WTC11 (cell line): ENCODE data around the gene ECM2. TPM values are rescaled to one million over a fixed set of nuclear protein-coding genes. Genes with fewer than 3 reads are reported as not detected.

ENCODE experiments used
- ATAC-seq: fragments of 200-7000 bp; cut with Tn5 transposase; 2 replicates; pipeline ENCODE4 v1.10.0; 2021; ENCODE audit warnings: mild to moderate bottlenecking, moderate library complexity
- CTCF ChIA-PET: fragments of 300-600 bp; sonication (Branson Sonifier 250); formaldehyde crosslinking; loops from one replicate; lab custom pipeline; 2021; ENCODE audit warnings: antibody characterized with exemption; lab: Charles Lee
- POLR2A ChIA-PET: fragments of 350-600 bp; sonication (Branson Sonifier 250); formaldehyde crosslinking; loops from one replicate; lab custom pipeline; 2021; ENCODE audit warnings: antibody characterized with exemption; lab: Charles Lee
- DNase-seq: peaks from one replicate; pipeline ENCODE4 v3.0.0; 2021; ENCODE audit warnings: low spot score
- H3K27ac Mint-ChIP-seq: 2 replicates; pipeline ENCODE4 v1.8.0; 2021; ENCODE audit warnings: mixed read lengths
- H3K27me3 Mint-ChIP-seq: 2 replicates; pipeline ENCODE4 v1.8.0; 2021; ENCODE audit warnings: low read depth, mild to moderate bottlenecking, moderate library complexity, mixed read lengths
- H3K36me3 Mint-ChIP-seq: 2 replicates; pipeline ENCODE4 v1.8.0; 2021; ENCODE audit warnings: mixed read lengths
- H3K4me1 Mint-ChIP-seq: 2 replicates; pipeline ENCODE4 v1.8.0; 2022; ENCODE audit warnings: mixed read lengths
- H3K4me3 Mint-ChIP-seq: 2 replicates; pipeline ENCODE4 v1.8.0; 2021; ENCODE audit warnings: mild to moderate bottlenecking, moderate library complexity, mixed read lengths
- H3K9me3 Mint-ChIP-seq: 2 replicates; pipeline ENCODE4 v1.8.0; 2021; ENCODE audit warnings: mixed read lengths
- AFF4 ChIP-seq: sonication (generic); formaldehyde crosslinking; IDR thresholded peaks from 2 replicates; pipeline ENCODE4 v1.8.1; 2023; ENCODE audit warnings: mild to moderate bottlenecking, missing genetic modification reagents, borderline replicate concordance
- EMX1 ChIP-seq: fragments of 250-450 bp; sonication (Bioruptor Pico); IDR thresholded peaks from 2 replicates; pipeline ENCODE4 v1.8.0; 2021; ENCODE audit warnings: mild to moderate bottlenecking
- FOXK1 ChIP-seq: sonication (generic); formaldehyde crosslinking; IDR thresholded peaks from 2 replicates; pipeline ENCODE4 v1.8.0; 2022; ENCODE audit warnings: mild to moderate bottlenecking, moderate library complexity, missing genetic modification reagents
- GRHL2 ChIP-seq: fragments of 250-450 bp; sonication (Bioruptor Pico); IDR thresholded peaks from 2 replicates; pipeline ENCODE4 v1.8.0; 2022; ENCODE audit warnings: mild to moderate bottlenecking, moderate library complexity; ENCODE audit not compliant: insufficient replicate concordance, severe bottlenecking
- GTF2I ChIP-seq: fragments of 250-450 bp; sonication (Bioruptor Pico); conservative IDR thresholded peaks from 2 replicates; pipeline ENCODE4 v1.4.0; 2021; ENCODE audit warnings: mild to moderate bottlenecking
- HMGXB4 ChIP-seq: sonication (generic); formaldehyde crosslinking; IDR thresholded peaks from 2 replicates; pipeline ENCODE4 v1.8.1; 2023; ENCODE audit warnings: mild to moderate bottlenecking, moderate library complexity, missing genetic modification reagents
- IRF2 ChIP-seq: sonication (generic); formaldehyde crosslinking; IDR thresholded peaks from 2 replicates; pipeline ENCODE4 v1.8.0; 2022; ENCODE audit warnings: low read depth, missing genetic modification reagents, borderline replicate concordance
- NFATC4 ChIP-seq: fragments of 250-450 bp; sonication (Bioruptor Pico); IDR thresholded peaks from 2 replicates; pipeline ENCODE4 v1.9.0; 2021; ENCODE audit warnings: mild to moderate bottlenecking
- NFE2L1 ChIP-seq: sonication (generic); formaldehyde crosslinking; IDR thresholded peaks from 2 replicates; pipeline ENCODE4 v1.8.1; 2023; ENCODE audit warnings: missing genetic modification reagents
- NR3C1 ChIP-seq: sonication (generic); formaldehyde crosslinking; conservative IDR thresholded peaks from 2 replicates; pipeline ENCODE4 v1.8.1; 2023; ENCODE audit warnings: low read depth, mild to moderate bottlenecking, missing genetic modification reagents
- RORB ChIP-seq: fragments of 250-450 bp; sonication (Bioruptor Pico); IDR thresholded peaks from 2 replicates; pipeline ENCODE4 v1.9.0; 2021; ENCODE audit warnings: mild to moderate bottlenecking
- SOX15 ChIP-seq: fragments of 250-450 bp; sonication (Bioruptor Pico); IDR thresholded peaks from 2 replicates; pipeline ENCODE4 v1.9.0; 2021; ENCODE audit warnings: mild to moderate bottlenecking
- TEAD1 ChIP-seq: sonication (generic); formaldehyde crosslinking; IDR thresholded peaks from 2 replicates; pipeline ENCODE4 v1.8.0; 2022; ENCODE audit warnings: mild to moderate bottlenecking, missing genetic modification reagents
- TEAD4 ChIP-seq: sonication (generic); formaldehyde crosslinking; IDR thresholded peaks from 2 replicates; pipeline ENCODE4 v1.8.0; 2022; ENCODE audit warnings: mild to moderate bottlenecking, missing genetic modification reagents
- TP53 ChIP-seq: sonication (generic); formaldehyde crosslinking; IDR thresholded peaks from 2 replicates; pipeline ENCODE4 v1.8.1; 2023; ENCODE audit warnings: mild to moderate bottlenecking, missing genetic modification reagents
- USF1 ChIP-seq: sonication (generic); formaldehyde crosslinking; IDR thresholded peaks from 2 replicates; pipeline ENCODE4 v1.8.0; 2022; ENCODE audit warnings: mild to moderate bottlenecking, missing genetic modification reagents
- ZBTB43 ChIP-seq: sonication (generic); formaldehyde crosslinking; IDR thresholded peaks from 2 replicates; pipeline ENCODE4 v1.8.1; 2023; ENCODE audit warnings: mild to moderate bottlenecking, missing genetic modification reagents
- ZNF423 ChIP-seq: fragments of 250-450 bp; sonication (Bioruptor Pico); IDR thresholded peaks from 2 replicates; pipeline ENCODE4 v2.1.2; 2022; ENCODE audit warnings: mild to moderate bottlenecking, moderate library complexity
- ZNF532 ChIP-seq: fragments of 250-450 bp; sonication (Bioruptor Pico); IDR thresholded peaks from 2 replicates; pipeline ENCODE4 v1.9.0; 2021; ENCODE audit warnings: mild to moderate bottlenecking, borderline replicate concordance
- total RNA-seq: library from RNA; stranded (reverse); gene quantifications from 3 replicates; pipeline ENCODE4 v1.2.3, GENCODE V29; 2021
- TF ChIP-seq, protein P1 (sequence below): fragments of 250-450 bp; sonication (Bioruptor Pico); IDR thresholded peaks from 2 replicates; pipeline ENCODE4 v1.9.0; 2021; ENCODE audit warnings: mild to moderate bottlenecking
- TF ChIP-seq, protein P2 (sequence below): fragments of 250-450 bp; sonication (Bioruptor Pico); IDR thresholded peaks from 2 replicates; pipeline ENCODE4 v1.9.0; 2021; ENCODE audit warnings: moderate library complexity, mild to moderate bottlenecking, inconsistent platforms, borderline replicate concordance

Gene ECM2
- total RNA-seq, 1 experiment from 2014 or later, result not detected

DNA sequence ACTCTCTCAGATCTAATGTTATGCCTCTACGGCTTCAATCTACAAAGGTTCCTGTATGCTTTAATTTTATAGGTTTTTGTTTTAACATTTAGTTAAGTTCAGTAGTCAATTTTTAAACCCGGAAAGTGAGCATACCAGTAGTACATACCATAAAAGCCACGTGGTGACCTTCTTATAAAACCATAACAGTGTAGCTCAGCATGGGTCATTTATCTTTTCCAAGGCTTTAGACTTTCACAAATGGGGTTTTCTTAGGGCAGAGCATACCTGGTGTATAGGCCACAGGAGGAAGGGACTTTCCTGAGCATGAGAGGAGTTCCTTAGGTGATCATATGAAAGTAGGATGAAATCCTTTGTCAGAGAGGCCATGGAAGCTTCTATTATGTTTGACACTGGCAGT, 23.2 kb downstream of the ECM2 start:
- H3K4me3 Mint-ChIP-seq, result no peak overlapping the region
- no peak overlapping the region for H3K27ac Mint-ChIP-seq
- POLR2A ChIA-PET, result no interaction called here
- H3K4me1 Mint-ChIP-seq, result peaks cover 16% of the 10 kb centered on the region
- DNase-seq (no peak), ATAC-seq (no peak)
- no peak for TF ChIP-seq AFF4
- TF ChIP-seq FOXK1 (CRISPR knock-in tag), result no peak
- no peak for TF ChIP-seq TP53 (CRISPR knock-in tag)
- TF ChIP-seq GRHL2 (CRISPR knock-in tag), result no peak
- TF ChIP-seq NR3C1 (CRISPR knock-in tag), result no peak
- no peak for TF ChIP-seq USF1 (CRISPR knock-in tag)
- no peak for TF ChIP-seq ZNF532 (CRISPR knock-in tag)
- no peak for TF ChIP-seq TEAD4
- TF ChIP-seq EMX1 (CRISPR knock-in tag), result no peak
- no peak for TF ChIP-seq HMGXB4 (CRISPR knock-in tag)
- TF ChIP-seq NFE2L1 (CRISPR knock-in tag), result no peak
- TF ChIP-seq IRF2 (CRISPR knock-in tag), result no peak
- no peak for TF ChIP-seq NFATC4
- H3K9me3 Mint-ChIP-seq, result no peaks in the 10 kb centered on the region
- H3K36me3 Mint-ChIP-seq, result no peaks in the 10 kb centered on the region
- no peaks in the 10 kb centered on the region for H3K27me3 Mint-ChIP-seq
- CTCF ChIA-PET, result no interaction called here

DNA sequence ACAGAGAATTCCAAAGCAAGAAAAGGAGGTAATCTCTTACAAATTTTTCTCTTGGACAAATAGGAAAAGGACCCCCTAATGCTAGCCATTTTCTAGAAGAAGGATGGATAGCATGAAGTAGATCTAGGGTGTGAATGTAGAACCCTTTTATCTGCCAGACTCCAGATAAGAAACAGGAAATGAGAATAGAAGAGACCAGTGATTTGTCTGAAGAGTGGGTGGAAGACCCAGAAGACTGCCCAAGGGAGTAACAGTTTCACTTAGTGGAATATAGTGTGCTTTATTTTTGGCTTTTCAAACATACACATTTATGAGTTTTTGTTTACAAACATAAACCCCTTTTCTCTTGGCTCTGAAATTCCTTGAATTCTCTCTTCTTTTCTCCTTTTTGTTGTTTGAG, 25.0 kb downstream of the ECM2 start:
- Mint-ChIP-seq H3K27me3 (no peaks in the 10 kb centered on the region), H3K9me3 (no peaks in the 10 kb centered on the region), H3K27ac (no peak overlapping the region; the same call in 1 of the 2 replicates), H3K4me1 (peaks cover 10% of the 10 kb centered on the region), H3K36me3 (no peaks in the 10 kb centered on the region), H3K4me3 (no peak overlapping the region)
- no peak for DNase-seq
- ChIA-PET CTCF (no interaction called here), POLR2A (no interaction called here)
- ATAC-seq, result no peak
- TF ChIP-seq SOX15 (CRISPR knock-in tag) (no peak), RORB (CRISPR knock-in tag) (no peak), ZBTB43 (CRISPR knock-in tag) (no peak), ZNF423 (CRISPR knock-in tag) (no peak), IRF2 (CRISPR knock-in tag) (no peak), USF1 (CRISPR knock-in tag) (no peak), FOXK1 (CRISPR knock-in tag) (no peak), GTF2I (CRISPR knock-in tag) (no peak), TEAD1 (CRISPR knock-in tag) (no peak)
- TF ChIP-seq, protein P1, sequence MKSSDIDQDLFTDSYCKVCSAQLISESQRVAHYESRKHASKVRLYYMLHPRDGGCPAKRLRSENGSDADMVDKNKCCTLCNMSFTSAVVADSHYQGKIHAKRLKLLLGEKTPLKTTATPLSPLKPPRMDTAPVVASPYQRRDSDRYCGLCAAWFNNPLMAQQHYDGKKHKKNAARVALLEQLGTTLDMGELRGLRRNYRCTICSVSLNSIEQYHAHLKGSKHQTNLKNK, result no peak
- TF ChIP-seq, protein P2, sequence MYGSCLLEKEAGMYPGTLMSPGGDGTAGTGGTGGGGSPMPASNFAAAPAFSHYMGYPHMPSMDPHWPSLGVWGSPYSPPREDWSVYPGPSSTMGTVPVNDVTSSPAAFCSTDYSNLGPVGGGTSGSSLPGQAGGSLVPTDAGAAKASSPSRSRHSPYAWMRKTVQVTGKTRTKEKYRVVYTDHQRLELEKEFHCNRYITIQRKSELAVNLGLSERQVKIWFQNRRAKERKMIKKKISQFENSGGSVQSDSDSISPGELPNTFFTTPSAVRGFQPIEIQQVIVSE (CRISPR knock-in tag), result no peak
